IgD-negative memory B cell (primary cell): ENCODE data around the gene LY6G6C. TPM values are rescaled to one million over a fixed set of nuclear protein-coding genes. Genes with fewer than 3 reads are reported as not detected.

Experiments used
- H3K27ac Mint-ChIP-seq, 3 donors: one replicate each; pipeline ENCODE4 v1.8.0; 2020 to 2022; ENCODE audit warnings: mild to moderate bottlenecking in 3 of 3, mixed read lengths in 3 of 3, moderate library complexity in 1 of 3
- H3K27me3 Mint-ChIP-seq: one replicate; pipeline ENCODE4 v1.8.0; 2021; ENCODE audit warnings: mixed read lengths
- H3K36me3 Mint-ChIP-seq: one replicate; pipeline ENCODE4 v1.8.0; 2020; ENCODE audit warnings: mild to moderate bottlenecking, mixed read lengths
- H3K4me1 Mint-ChIP-seq, 3 donors: one replicate each; pipeline ENCODE4 v1.8.0; 2020 to 2022; ENCODE audit warnings: mixed read lengths in 3 of 3, mild to moderate bottlenecking in 1 of 3
- H3K4me3 Mint-ChIP-seq, 4 donors: one replicate each; pipeline ENCODE4 v1.8.0; 2020 to 2022; ENCODE audit warnings: mild to moderate bottlenecking in 4 of 4, mixed read lengths in 4 of 4, moderate library complexity in 3 of 4
- H3K9me3 Mint-ChIP-seq, 3 donors: one replicate each; pipeline ENCODE4 v1.8.0; 2020 to 2021; ENCODE audit warnings: mixed read lengths in 3 of 3, mild to moderate bottlenecking in 1 of 3
- polyA plus RNA-seq: library from polyadenylated mRNA; unstranded; fragments of 300-500 nt; fragmentation: Illumina TruSeq; gene quantifications from one replicate; pipeline ENCODE4 v1.2.3, GENCODE V29; 2021

The LY6G6C gene
- polyA plus RNA-seq = not detected

GRCh38 chr6:31721351-31722020 lies at the start of gene LY6G6C:
Gene LY6G6C (minus strand): TSS chr6:31721746. CDS start chr6:31721679, 67 bp downstream.
- peaks cover 7 to 17% (median 10%) of the 10 kb centered on the region in 3 donors for H3K4me1 Mint-ChIP-seq
- H3K27ac Mint-ChIP-seq = peak within 1 kb of the TSS in 1 of 3 donors; percentile 85
- peaks cover 11% of the 10 kb centered on the region for H3K36me3 Mint-ChIP-seq
- H3K9me3 Mint-ChIP-seq = no peaks in the 10 kb centered on the region
- no peak within 1 kb of the TSS for H3K4me3 Mint-ChIP-seq
- no peaks in the 10 kb centered on the region for H3K27me3 Mint-ChIP-seq

DNA sequence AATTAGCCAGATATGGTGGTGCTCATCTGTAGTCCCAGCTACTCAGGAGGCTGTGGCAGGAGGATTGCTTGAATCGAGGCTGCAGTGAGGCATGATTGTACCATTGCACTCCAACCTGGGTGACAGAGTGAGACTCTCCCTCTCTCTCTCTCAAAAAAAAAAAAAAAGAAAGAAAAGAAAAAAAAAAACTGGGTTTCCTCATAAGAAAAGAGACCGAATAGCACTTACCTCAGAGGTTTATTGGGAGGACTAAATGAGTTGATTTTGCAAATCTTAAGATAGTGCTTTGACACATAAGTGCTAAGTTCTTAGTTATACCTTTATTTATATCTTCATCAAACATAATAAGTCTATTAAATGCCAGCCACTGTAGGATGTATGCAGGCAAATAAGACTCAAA lies 49.3 kb upstream of the LY6G6C start:
- peak overlapping the region in 1 of 3 donors; percentile 88 for H3K27ac Mint-ChIP-seq
- peaks cover 0 to 10% (median 7%) of the 10 kb centered on the region in 3 donors for H3K4me1 Mint-ChIP-seq
- H3K36me3 Mint-ChIP-seq = no peaks in the 10 kb centered on the region
- no peaks in the 10 kb centered on the region for H3K9me3 Mint-ChIP-seq
- H3K4me3 Mint-ChIP-seq = no peak overlapping the region
- H3K27me3 Mint-ChIP-seq = no peaks in the 10 kb centered on the region

- no peaks in the 10 kb centered on the region for H3K27me3 Mint-ChIP-seq
- no peaks in the 10 kb centered on the region for H3K36me3 Mint-ChIP-seq
- no peak overlapping the region for H3K27ac Mint-ChIP-seq
- peaks cover 0 to 8% (median 5%) of the 10 kb centered on the region in 3 donors for H3K4me1 Mint-ChIP-seq
- H3K4me3 Mint-ChIP-seq = no peak overlapping the region
- H3K9me3 Mint-ChIP-seq = no peaks in the 10 kb centered on the region
Measured at GRCh38 chr6:31769684-31770371, 48.3 kb upstream of the LY6G6C start.

DNA sequence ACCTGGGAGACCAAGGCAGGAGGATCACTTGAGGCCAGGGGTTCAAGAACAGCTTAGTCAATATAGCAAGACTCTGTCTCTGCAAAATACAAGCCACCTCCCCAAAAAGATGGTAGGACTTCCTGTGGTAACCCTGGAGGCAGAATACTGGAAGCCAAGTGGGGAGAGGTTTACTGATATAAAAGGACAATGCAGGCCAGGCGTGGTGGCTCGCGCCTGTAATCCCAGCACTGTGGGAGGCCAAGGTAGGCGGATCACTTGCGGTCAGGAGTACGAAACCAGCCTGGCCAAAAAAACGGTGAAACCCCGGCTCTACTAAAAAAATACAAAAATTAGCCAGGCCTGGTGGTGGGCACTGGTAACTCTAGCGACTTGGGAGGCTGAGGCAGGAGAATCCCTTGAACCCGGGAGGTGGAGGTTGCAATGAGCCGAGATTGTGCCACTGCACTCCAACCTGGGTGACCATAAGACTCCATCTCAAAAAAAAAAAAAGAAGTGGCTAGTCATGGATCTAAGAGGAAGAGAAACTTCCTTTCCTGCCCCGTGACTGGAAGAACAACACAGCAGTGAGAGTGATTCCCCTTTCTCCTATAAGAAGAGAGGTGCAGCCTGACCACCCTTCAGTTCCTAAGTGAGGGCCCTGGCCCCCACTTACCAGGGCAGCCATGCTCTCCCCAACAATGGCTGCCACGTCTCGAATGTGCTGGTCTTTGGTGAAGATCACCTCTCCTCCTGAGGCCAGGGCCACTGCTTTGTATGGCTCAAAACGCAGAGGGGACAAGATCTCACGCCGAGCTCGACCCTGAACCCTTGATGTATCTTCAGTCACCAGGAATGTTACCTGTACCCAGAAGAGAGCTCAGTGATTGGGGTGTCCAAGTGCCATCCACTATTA lies 47.1 kb upstream of the LY6G6C start:
- Mint-ChIP-seq H3K4me3 (no peak overlapping the region), H3K36me3 (no peaks in the 10 kb centered on the region), H3K27me3 (no peaks in the 10 kb centered on the region), H3K27ac (peak overlapping the region in 1 of 3 donors; percentile 57), H3K4me1 (peaks cover 0 to 8% (median 5%) of the 10 kb centered on the region in 3 donors), H3K9me3 (no peaks in the 10 kb centered on the region)

DNA sequence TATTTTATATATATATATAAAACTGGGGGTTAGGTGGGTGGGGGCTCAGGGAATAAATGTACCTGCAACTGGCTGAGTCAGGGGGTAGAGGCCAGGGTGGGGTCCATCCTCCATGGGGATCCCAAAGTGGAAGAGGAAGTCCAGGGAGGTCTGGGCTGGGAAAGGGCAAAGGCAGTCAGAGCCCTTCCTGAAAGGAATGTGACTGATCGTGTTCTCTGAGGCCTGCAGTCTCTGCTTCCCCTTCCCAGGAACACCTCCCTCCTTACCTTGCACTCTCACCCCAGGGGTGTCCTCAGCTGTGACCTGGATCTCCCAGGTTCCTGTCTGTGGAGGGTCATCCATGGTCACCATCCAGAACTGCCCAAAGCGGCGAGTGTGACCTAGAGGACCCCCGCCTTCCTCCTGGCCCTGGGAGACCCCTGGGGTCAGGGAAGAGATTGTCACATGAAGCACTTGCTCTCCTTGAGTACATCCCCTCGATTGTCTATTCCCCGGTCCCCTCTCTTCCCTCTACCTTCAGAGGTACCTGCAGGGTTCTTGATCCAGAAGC lies 45.6 kb upstream of the LY6G6C start:
- Mint-ChIP-seq H3K9me3 (no peaks in the 10 kb centered on the region), H3K27me3 (no peaks in the 10 kb centered on the region), H3K27ac (no peak overlapping the region), H3K4me3 (no peak overlapping the region), H3K36me3 (no peaks in the 10 kb centered on the region), H3K4me1 (peaks cover 0 to 6% (median 5%) of the 10 kb centered on the region in 3 donors)

GRCh38 chr6:31765910-31766794 lies 44.6 kb upstream of the LY6G6C start:
- Mint-ChIP-seq H3K4me3 (peak overlapping the region in 1 of 4 donors; percentile 49), H3K36me3 (no peaks in the 10 kb centered on the region), H3K9me3 (no peaks in the 10 kb centered on the region), H3K27me3 (no peaks in the 10 kb centered on the region), H3K4me1 (peaks cover 0 to 5% (median 4%) of the 10 kb centered on the region in 3 donors), H3K27ac (no peak overlapping the region)

- Mint-ChIP-seq H3K27me3 (no peaks in the 10 kb centered on the region), H3K9me3 (no peaks in the 10 kb centered on the region), H3K27ac (no peak overlapping the region), H3K4me1 (peaks cover 0 to 5% (median 4%) of the 10 kb centered on the region in 3 donors), H3K4me3 (no peak overlapping the region), H3K36me3 (no peaks in the 10 kb centered on the region)
Measured at GRCh38 chr6:31765559-31765909, 44.0 kb upstream of the LY6G6C start.

- H3K27me3 Mint-ChIP-seq = no peaks in the 10 kb centered on the region
- no peaks in the 10 kb centered on the region for H3K9me3 Mint-ChIP-seq
- H3K4me1 Mint-ChIP-seq = no peaks in the 10 kb centered on the region
- no peak overlapping the region for H3K4me3 Mint-ChIP-seq
- H3K27ac Mint-ChIP-seq = no peak overlapping the region
- peaks cover 7% of the 10 kb centered on the region for H3K36me3 Mint-ChIP-seq
Measured at GRCh38 chr6:31764198-31764597, 42.7 kb upstream of the LY6G6C start.

DNA sequence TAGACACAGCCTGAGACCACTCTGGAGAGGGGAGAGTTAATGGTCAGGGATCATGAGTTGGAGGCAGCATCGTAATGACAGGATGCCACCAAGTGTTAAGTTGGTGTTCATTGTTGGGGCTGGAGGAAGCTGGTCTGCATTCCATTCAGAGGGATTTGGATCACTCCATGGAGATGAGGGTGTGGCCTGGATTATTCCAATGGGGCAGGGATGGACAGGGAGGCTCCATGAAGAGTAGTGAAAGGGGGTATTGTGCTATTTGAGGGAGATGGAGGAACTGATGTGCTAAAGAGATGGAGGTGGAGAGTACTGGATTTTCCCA lies 42.0 kb upstream of the LY6G6C start:
- Mint-ChIP-seq H3K27me3 (no peaks in the 10 kb centered on the region), H3K36me3 (peaks cover 7% of the 10 kb centered on the region), H3K4me3 (no peak overlapping the region), H3K27ac (no peak overlapping the region), H3K4me1 (no peaks in the 10 kb centered on the region), H3K9me3 (no peaks in the 10 kb centered on the region)

DNA sequence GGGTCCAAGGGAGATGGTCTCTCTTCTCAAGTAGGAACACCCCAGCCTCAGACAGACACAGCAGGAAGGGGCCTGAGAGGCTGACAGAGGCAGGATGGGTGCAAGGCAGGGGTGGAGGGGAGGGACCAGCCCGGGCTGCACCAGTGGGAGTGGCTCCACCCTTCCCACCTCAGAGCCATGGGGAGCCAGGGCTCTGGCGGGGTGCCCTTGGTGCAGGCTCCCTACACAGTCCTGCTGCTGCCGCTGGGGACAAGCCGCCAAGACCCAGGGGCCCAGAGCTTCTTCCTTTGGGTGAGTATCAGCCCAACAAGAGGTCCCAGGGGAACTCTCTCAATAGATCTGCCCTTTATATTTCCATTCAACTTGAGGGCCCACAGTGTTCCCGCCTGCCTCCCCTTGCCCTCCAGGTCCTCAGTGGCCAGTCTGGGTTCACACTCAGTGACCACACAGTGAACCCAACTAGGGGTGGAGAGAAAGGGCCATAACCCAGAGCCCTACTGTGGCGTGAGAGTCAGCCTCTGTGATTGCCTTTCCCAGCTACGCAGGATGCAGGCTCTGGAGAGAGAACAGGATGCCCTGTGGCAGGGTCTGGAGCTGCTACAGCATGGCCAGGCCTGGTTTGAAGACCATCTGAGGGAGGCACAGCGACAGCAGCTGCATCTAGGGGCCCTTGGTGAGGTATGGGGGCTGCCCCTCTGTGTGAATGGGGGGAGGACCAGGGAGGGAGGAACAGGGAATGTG lies 41.5 kb upstream of the LY6G6C start:
- Mint-ChIP-seq H3K27me3 (no peaks in the 10 kb centered on the region), H3K4me3 (no peak overlapping the region), H3K36me3 (peaks cover 9% of the 10 kb centered on the region), H3K27ac (no peak overlapping the region), H3K9me3 (no peaks in the 10 kb centered on the region), H3K4me1 (no peaks in the 10 kb centered on the region)

- H3K4me3 Mint-ChIP-seq = no peak within 1 kb of the TSS
- H3K4me1 Mint-ChIP-seq = peaks cover 0 to 1% (median 0%) of the 10 kb centered on the region in 3 donors
- no peaks in the 10 kb centered on the region for H3K9me3 Mint-ChIP-seq
- no peaks in the 10 kb centered on the region for H3K27me3 Mint-ChIP-seq
- peaks cover 13% of the 10 kb centered on the region for H3K36me3 Mint-ChIP-seq
- peak within 1 kb of the TSS in 2 of 3 donors; percentile 35 to 46 for H3K27ac Mint-ChIP-seq
Measured at GRCh38 chr6:31762356-31762755, 40.8 kb upstream of the LY6G6C start, which contains the start of gene SAPCD1. Gene SAPCD1 (plus strand): TSS chr6:31762656. CDS start chr6:31763055, 399 bp downstream.

DNA sequence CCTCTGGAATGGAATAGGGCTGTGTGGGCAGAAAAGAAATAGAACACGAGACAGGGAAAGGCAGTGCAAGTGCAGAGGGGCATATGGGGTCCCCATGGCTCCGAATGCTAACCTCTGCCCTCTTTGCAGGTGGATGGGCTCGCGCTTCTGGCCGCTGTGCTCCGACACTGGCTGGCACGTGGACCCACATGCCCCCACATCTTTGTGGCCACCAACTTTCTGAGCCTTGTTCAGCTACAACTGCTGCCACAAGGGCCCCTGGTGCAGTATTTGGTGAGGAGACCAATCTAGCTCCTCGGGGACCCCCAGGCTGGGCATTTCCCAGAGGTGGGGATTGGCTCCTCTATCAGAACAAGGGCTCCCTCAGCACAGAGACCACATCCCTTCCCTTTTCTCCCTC lies 39.8 kb upstream of the LY6G6C start:
- no peak overlapping the region for H3K27ac Mint-ChIP-seq
- no peak overlapping the region for H3K4me3 Mint-ChIP-seq
- H3K4me1 Mint-ChIP-seq = peaks cover 0 to 1% (median 0%) of the 10 kb centered on the region in 3 donors

DNA sequence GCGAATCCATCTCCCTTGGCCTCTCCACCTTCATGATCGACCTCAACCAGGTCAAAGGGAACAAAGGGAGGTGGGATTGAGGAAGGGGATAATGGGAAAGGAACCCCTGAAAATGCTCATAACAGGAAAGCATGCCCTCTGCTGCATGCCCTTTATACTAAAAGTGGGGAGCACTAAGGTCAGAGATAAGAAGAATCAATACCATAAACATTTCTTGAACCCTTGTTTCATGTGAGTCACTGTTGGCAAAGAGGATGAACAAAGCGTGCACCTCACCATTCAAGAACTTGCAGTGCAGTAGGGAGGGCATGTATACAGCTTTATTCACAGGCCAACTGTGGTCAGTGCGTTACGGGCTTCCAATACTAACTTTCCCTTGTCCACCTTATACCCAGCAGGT lies 39.2 kb upstream of the LY6G6C start:
- Mint-ChIP-seq H3K4me3 (no peak overlapping the region), H3K27ac (no peak overlapping the region), H3K27me3 (no peaks in the 10 kb centered on the region), H3K36me3 (peaks cover 13% of the 10 kb centered on the region), H3K9me3 (no peaks in the 10 kb centered on the region), H3K4me1 (peaks cover 0 to 1% (median 0%) of the 10 kb centered on the region in 3 donors)

More for the DNA sequence above, 39.8 kb upstream of the LY6G6C start:
- Mint-ChIP-seq H3K36me3 (peaks cover 13% of the 10 kb centered on the region), H3K27me3 (no peaks in the 10 kb centered on the region), H3K9me3 (no peaks in the 10 kb centered on the region)
